GM18858 (cell line): ENCODE measurements around the gene ZDHHC14.
"Not testable (repeated sequence)": the region's sequence is repeated elsewhere in the genome, so short reads cannot be mapped to it uniquely, and the experiment has no call there.

Experiments used
- ATAC-seq: cut with Tn5 transposase; IDR thresholded peaks from one replicate; pipeline ENCODE4 v1.9.1; 2021; ENCODE audit not compliant: unreplicated experiment

ZDHHC14 gene

GRCh38 chr6:157681041-157681650, 300.2 kb downstream of the ZDHHC14 start:
- ATAC-seq: no peak

GRCh38 chr6:157682856-157683481, 302.0 kb downstream of the ZDHHC14 start:
- no peak for ATAC-seq

- no peak for ATAC-seq
These were observed 302.7 kb downstream of the ZDHHC14 start for GRCh38 chr6:157683707-157684106.

- ATAC-seq: no peak
These were observed 303.8 kb downstream of the ZDHHC14 start for GRCh38 chr6:157684620-157685299.

- ATAC-seq: no peak
These were observed 304.7 kb downstream of the ZDHHC14 start for GRCh38 chr6:157685596-157686280.

- no peak for ATAC-seq
These were observed 307.4 kb downstream of the ZDHHC14 start for GRCh38 chr6:157688275-157688959.

- no peak for ATAC-seq
These were observed 308.1 kb downstream of the ZDHHC14 start for GRCh38 chr6:157688960-157689599.

- no peak for ATAC-seq
These were observed 308.9 kb downstream of the ZDHHC14 start for GRCh38 chr6:157689875-157690274.

GRCh38 chr6:157690441-157691210, 309.6 kb downstream of the ZDHHC14 start:
- ATAC-seq: no peak

GRCh38 chr6:157691621-157692020, 310.6 kb downstream of the ZDHHC14 start:
- ATAC-seq: not testable (repeated sequence)

- no peak for ATAC-seq
These were observed 312.9 kb downstream of the ZDHHC14 start for GRCh38 chr6:157693867-157694266.

GRCh38 chr6:157695301-157696040, 314.5 kb downstream of the ZDHHC14 start:
- no peak for ATAC-seq

GRCh38 chr6:157699777-157700636, 319.0 kb downstream of the ZDHHC14 start:
- no peak for ATAC-seq

- not testable (repeated sequence) for ATAC-seq
These were observed 325.4 kb downstream of the ZDHHC14 start for GRCh38 chr6:157706351-157706750.

- no peak for ATAC-seq
These were observed 325.9 kb downstream of the ZDHHC14 start for GRCh38 chr6:157706883-157707282.

GRCh38 chr6:157707576-157707975, 326.6 kb downstream of the ZDHHC14 start:
- ATAC-seq: no peak

- no peak for ATAC-seq
These were observed 327.2 kb downstream of the ZDHHC14 start for GRCh38 chr6:157708239-157708638.

GRCh38 chr6:157708933-157709332, 327.9 kb downstream of the ZDHHC14 start:
- ATAC-seq: no peak
